HG03039 (cell line): ENCODE measurements around the gene SLFN12.
"Not testable (repeated sequence)": the region's sequence is repeated elsewhere in the genome, so short reads cannot be mapped to it uniquely, and the experiment has no call there.

Experiments
- ATAC-seq: cut with Tn5 transposase; IDR thresholded peaks from one replicate; pipeline ENCODE4 v1.9.1; 2021; ENCODE audit warnings: mild to moderate bottlenecking, moderate library complexity; ENCODE audit not compliant: unreplicated experiment

Gene SLFN12

DNA sequence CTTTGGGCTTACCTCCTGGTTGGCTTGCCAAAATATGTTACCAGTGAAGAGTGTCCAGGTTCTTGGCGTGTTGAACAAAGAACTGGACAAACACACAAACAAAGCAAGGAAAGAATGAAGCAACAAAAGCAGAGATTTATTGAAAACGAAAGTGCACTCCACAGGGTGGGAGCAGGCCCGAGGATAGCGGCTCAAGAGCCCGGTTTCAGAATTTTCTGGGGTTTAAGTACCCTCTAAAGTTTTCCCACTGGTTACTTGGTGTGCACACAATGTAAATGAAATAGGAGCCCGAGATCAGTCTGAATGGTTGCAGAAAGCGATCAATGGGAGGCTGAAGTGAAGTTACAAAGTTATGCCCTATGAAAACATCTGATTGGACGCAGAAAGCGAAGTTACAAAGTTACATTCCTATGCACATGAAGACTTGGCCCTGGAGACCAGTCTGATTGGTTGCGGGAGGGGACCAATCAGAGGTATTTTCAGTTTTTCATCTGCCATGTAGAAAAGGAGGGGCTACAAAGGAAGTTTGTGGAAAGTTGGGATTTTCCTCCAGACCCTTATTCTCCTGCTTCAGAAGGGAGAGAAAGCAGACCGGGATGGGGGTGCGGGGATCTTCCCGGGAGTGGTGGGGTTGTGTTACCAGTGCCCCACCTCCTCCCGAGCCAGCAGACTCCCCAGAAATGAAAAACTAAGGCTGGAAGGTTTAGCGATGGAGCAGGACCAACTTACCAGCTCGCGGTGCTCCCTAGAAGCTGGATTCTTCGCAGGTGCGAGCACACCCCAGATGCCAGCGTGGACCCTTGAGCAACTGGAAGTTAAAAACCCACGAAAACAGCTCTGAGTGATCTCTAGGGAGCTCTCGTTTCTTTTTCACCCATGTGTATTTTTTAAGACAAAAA lies at the start of gene SLFN12:
SLFN12 (minus strand) TSS at position 325 of the 899 bp plus-strand sequence. CDS start 9,472 bp downstream, outside the sequence.
- peak; percentile 45 for ATAC-seq

DNA sequence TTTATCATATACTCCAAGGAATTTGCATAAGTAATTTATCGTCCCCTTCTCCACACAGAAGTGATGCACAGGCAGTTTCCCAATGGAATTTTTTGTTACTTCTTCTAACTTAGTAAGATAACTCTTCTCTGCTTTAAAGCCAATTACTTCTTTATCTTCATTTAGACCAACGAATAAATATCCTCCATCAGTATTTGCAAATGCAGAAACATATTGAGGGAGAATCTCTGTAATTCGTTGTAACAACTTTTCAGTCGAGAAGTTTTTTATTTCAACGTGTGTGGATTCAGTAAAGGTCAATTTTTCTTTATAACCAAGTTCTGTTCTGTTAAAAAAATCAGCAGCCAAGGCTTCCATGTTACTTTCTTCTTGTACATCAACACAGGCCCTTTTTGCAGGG lies 47.0 kb upstream of the SLFN12 start:
- no peak for ATAC-seq

DNA sequence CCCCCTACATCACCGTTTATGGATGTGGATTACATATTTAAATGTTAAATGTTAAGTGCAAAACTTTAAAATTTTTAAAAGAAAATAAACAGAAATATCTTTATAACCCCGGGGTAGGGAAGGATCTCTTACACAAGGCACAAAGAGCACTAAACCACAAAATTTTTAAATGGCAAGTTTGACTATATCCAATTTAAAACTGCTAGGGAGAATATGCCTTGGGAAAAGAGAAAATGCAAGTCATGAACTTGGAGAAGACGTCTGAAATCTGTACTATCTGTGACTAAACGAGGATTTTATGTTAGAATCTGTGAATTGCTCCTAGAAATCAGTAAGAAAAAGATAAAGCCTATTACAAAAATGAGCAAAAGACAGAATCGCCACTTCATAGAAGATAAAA lies 44.9 kb upstream of the SLFN12 start:
- ATAC-seq: no peak

DNA sequence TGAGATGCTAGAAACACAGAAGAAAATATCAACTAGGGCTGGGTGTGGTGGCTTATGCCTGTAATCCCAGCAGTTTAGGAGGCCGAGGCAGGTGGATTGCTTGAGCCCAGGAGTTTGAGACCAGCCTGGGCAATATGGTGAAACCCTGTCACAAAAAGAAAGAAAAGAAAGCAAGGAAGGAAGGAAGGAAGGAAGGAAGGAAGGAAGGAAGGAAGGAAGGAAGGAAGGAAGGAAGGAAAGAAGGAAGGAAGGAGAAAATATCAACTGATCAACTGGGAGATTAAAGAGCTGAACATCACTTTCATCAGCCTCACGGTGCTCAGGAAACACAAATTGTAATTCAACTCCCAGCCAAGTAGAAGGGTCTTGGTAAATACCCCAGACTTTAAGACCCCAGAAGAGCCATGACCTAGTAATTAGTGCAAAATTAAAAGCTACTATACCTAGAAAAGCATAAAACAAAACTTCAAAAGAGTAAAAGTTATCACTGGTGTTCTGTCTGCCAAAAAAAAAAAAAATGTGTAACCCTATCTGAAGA lies 44.1 kb upstream of the SLFN12 start:
- no peak for ATAC-seq

DNA sequence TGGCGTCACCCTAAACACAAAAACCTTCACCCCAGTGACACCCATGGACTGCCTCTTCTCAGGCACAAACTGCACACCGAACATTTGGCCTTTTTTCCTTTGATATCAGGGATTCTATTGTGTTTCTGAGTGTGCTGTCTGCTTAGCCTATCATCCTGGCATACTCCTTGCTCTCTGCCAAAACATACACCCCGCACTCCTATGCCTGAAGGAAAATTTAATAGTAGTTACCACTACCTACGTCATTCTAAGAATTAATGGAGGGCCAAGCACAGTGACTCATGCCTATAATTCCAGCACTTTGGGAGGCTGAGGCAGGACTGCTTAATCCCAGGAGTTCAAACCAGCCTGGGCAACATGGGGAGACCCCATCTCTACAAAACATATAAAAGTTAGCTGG lies 36.2 kb upstream of the SLFN12 start:
- no peak for ATAC-seq

DNA sequence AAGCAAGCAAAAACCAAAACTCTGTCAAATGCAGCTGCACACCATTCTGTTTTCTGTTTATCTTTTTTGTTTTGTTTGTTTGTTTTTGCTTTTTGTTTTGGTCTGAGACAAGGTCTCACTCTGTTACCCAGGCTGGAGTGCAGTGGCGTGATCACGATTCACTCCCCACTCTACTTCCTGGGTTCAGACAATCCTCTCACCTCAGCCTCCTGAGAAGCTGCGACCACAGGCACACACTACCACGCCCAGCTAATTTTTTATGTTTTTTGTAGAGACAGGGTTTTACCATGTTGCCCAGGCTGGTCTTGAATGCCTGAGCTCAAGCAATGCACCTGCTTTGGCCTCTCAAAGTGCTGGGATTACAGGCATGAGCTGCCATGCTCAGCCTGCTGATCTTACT lies 35.5 kb upstream of the SLFN12 start:
- no peak for ATAC-seq

DNA sequence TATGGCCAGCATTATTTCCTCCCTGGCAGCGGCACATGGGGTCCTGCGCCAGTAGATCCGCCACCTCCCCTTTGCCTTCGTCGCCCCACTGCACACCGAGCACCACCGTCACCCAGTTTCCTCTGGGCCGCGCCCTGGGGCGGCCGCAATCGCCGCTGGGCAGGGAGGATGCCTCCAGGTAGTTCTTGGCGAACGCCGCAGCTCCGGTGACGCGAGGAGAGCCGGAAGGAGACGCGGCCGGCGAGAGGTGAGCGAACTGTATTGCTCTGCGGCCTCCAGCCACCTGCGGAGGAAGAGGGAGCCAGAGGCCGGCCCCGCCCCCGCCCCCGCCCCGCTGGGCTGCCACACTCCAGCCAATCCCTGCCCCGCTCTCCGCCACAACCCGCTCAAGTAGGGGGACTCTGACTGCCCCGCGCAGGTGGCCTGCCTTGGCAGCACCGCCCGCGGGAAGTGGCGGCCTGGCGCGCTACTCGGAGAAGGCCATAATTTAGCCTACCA lies 28.1 kb upstream of the SLFN12 start:
- peak; percentile 67 for ATAC-seq

DNA sequence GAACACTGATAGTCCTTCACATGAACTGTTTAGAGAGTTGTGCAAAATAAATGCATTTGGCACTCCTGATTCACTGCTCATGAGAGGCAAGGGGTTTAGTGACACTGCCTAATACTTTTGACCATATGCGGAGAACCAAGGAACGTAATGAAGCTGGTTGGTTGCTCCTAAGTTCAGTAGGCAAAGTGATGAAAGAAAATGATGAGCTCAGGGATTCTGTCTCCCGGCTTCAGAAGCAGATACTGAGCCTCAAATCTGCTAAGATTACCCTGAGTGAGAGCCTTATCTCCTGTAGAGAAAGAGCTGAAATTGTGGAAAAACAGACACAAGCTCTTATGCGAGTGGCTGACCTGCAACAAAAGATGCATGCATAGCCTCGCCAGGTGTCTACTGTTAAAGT lies 21.7 kb upstream of the SLFN12 start:
- not testable (repeated sequence) for ATAC-seq

DNA sequence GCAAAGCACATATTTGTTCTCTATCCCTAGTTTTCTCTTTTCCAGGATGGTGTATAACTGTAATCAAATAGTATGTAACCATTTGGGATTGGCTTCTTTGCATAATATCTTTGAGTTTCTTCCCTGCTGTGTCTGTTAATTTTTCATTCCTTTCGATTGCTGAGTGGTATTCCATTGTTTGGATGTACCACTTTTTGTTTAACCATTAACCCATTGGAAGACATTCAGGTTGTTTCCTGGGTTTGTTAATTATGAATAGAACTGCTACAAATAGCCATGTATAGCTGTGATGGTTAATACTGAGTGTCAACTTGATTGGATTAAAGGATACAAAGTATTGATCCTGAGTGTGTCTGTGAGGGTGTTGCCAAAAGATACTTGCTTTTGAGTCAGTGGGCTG lies 20.9 kb upstream of the SLFN12 start:
- no peak for ATAC-seq

DNA sequence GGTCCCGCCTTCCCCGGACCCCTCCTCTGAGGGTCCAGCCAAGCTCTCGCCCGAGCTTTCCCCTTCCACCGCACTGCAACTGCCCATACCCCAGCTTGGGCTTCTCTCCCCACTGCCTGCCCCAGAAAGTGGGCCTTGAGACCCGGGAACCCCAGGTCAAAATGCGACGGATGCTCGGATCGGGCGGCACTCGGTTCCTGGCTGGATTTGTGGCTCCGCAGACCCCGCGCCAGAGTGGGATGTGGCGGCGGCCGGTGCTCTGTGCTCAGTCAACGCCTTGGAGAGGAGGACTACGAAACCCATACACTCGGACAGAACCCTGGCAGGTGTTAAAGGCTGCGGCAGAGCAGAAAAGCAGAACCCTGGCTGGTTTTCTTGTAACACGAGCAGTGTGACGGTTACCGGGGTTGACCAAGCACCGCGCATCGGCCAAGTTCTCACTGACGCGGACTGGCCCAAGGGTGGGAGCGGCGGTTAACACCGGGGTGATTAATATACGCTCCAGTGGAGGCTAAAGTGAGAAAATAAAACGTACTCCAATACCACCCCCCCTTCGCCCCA lies 17.2 kb upstream of the SLFN12 start:
- no peak for ATAC-seq

DNA sequence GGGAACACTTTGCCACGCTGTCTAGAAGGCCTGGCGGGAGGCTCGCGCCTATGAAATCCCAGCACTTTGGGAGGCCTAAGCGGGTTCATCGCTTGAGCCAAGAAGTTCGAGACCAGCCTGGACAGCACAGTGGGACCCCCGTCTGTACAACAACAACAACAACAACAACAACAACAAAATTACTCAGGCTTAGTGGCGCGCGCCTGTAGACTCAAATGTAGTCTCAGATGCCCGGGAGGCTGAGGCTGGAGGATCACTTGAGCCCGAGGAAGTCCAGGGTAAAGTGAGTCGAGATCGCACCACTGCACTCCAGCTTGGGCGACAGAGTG lies 16.6 kb upstream of the SLFN12 start:
- no peak for ATAC-seq

DNA sequence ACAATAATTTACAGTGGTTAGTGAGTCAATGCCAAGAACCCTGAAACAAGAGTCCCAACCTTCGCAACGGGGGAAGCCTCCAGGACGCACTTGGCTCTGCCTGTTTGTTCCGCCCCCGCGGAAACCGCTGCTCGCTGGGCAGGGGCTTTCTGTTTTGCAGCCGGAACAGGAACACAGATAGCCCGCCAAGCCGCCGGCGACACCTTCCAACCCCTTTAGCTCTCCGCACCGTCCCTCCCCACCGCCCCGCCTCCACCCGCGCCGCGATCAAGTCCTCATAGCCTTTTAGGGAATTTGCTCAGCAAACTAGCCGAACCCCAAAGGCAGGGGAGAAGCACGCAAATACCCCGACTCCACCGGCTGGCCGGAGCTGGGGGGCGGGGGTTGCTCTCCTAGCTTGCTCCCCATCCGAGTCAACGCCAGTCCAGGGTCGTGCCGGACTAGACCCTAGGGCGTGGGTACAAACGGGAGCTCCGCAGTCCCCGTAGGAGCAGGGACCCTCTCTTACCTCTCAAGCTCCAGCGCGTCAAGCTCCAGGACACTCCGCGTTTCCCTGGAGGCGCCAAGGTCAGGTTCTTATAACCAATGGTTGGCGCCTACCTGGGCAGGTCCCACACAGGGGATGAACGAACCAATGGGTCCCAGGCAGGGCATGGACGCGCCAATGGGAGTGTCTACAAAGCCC lies 16.1 kb upstream of the SLFN12 start, which contains the start of gene SLFN13:
SLFN13 (minus strand) TSS at position 553 of the 685 bp plus-strand sequence. CDS start 3,086 bp downstream, outside the sequence.
- ATAC-seq: peak; percentile 72

DNA sequence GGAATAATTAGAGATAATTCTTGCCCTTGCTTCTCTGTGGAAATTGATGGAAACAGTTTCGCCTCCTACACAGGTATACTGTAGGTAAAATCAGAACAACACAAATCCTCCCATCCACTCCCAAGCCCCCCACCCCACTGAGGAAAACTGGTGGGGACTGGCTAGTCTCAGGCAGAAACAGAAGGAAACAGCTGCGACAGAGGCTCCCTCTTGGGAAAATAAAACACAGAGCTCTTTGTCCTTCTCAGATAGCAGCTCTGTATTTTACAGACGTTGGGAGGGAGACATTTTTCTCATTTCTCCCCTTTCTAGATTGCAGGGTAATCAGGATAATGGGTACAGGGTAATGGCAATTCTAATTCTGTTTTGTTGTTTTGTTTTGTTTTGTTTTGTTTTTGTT lies 15.2 kb upstream of the SLFN12 start:
- ATAC-seq: no peak

DNA sequence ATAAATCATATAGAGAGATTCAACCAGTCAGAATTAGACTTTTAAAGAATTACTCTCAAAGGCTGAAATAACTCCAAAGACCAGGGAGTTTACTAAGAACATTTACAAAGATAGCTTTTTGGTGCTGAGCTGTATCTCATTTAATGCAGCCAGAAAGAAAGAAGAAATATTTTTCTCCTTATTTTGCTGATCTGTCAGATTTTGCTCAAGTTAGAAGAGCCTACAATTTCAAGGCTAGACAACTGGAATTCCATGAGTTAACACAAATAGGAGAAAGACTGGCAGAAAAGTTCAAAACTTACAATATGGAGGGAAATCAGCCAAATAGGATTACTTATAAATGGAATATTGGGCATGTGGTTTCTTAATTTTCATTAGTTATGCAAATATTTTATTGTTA lies 6.1 kb upstream of the SLFN12 start:
- ATAC-seq: no peak

DNA sequence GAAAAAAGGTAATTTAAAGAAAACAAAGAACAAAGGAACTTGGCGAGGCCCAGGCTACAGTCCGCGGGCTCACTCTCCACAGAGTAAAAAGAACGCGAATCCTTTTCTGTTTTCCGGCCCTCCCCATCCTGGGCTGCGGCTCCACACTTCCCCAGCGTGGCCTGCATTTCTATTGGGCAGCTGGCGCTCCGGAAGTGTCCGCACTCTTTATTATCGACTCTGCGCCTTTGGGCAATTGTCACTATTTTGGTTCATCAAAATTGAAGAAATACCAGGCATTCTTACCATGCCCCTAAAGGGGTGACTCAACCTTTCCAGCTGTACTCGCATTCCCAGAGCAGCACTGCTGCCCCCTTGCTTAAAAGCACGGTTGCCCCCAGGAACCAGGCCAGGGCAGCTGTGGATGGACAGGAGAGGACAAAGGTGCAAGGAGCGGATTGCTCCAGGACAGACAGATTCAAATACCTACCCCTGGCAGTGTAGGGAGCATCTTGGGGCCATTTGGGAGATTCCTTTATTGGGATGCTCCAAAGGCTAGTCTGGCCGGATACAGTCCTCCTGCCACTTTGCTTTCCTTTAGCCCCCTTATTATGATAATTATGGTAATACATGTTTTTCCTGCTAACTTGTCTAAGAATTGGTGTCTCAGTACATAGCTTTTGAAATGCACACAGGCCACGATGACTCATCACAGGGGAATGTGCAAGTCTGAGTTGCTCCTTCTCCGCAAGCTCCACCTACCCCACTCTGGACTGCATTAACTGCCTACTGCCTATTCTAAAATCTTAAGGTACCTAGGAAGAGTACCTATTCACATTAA lies 985 bp upstream of the SLFN12 start:
- no peak for ATAC-seq

DNA sequence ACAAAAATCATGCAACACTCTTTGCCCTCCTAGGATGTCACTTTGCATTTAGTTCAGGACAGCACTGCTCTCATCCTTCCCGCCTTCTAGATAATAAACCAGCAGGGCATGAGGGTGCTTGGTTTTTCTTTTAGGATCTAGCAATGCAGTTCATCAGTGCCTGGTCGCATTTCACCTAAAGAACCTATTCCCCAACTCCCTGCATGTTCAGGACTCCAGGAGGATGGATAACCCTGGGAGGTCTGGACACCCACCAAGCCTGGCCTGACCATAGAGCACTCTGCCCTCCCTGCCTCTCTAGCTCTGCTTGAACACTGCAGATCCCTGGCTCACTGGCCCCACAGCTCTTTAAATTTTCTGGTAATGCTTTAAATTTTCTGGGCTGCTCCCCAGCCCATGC lies 2.6 kb downstream of the SLFN12 start:
- ATAC-seq: no peak

DNA sequence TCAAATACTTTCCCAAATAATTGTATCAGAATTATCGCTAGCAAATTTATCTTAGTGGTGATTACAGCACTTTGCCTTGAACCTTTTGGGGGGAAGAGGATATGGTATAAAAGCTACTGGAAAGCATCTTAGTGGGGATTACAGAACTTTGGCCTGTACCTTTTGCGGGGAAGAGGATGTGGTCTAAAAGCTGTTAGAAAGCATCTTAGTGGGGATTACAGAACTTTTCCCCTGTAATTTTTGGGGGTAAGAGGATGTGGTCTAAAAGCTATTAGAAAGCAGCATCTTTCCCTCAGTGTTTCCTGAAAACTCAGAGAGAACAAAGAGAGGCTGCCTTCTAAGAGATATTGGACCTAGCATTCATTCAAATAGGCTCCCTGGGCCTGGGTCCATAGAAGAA lies 4.1 kb downstream of the SLFN12 start:
- no peak for ATAC-seq

DNA sequence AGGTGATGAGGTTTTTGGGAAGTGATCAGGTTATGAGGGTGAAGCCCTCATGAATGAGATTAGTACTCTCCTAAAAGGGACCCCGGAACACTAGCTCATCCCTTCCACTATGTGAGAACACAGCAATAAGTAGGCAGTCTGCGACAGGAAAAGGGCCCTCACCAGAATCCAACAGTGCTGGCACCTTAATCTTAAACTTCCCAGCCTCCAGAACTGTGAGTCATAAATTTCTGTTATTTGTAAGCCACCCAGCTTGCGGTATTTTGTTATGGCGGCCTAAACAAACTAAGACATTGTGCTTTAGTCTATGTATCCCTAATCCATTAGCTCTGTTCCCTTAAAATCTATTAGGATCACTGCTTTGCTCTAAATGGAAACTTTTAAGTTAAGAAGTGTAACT lies 8.5 kb downstream of the SLFN12 start:
- no peak for ATAC-seq

DNA sequence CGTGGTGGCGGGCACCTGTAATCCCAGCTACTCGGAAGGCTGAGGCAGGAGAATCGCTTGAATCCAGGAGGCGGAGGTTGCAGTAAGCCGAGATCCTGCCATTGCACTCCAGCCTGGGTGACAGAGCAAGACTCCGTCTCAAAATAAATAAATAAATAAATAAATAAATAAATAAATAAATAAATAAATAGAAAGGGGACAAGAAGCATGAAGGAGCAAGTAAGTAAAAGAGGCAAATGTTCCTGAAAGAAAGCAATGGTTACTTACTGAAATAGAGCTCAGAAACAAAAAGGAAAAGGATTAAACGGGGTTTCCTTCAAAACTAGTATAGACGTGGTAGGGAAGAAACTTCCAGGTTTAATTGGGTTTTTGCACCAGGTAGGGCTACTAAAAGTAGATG lies 11.2 kb downstream of the SLFN12 start:
- not testable (repeated sequence) for ATAC-seq

DNA sequence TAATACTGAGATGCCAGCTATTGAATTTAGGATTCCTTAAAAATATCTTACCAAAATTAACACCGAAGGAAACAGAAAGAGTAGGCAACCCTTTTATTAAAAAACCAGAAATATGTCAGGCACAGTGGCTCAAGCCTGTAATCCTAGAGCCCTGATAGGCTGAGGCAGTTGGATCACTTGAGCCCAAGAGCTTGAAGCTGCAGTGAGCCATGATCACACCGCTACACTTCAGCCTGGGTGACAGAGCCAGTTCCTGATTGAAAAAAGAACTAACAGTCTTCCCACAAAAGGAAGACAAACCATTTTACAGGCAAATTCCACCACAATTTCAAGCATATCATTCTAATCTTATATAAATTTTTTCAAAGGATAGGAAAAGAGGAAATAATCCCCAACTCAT lies 15.6 kb downstream of the SLFN12 start:
- no peak for ATAC-seq

DNA sequence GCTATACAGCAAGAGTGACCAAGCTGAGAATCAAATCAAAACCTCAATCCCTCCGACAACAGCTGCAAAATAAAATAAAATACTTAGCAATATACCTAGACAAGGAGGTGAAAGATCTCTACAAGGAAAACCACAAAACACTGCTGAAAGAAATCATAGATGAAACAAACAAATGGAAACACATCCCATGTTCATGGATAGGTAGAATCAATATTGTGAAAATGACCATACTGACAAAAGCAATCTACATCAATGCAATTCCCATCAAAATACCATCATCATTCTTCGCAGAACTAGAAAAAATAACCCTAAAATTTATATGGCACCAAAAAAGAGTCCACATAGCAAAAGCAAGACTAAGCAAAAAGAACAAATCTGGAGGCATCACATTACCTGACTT lies 17.6 kb downstream of the SLFN12 start:
- not testable (repeated sequence) for ATAC-seq
